GM19193 (cell line): Measurements from ENCODE around the gene NR3C2.

Experiments used
- POLR2A ChIP-seq: IDR thresholded peaks from 4 replicates; pipeline ENCODE4 v1.6.1; 2011; ENCODE audit not compliant: insufficient read depth, insufficient read length; ENCODE audit errors: extremely low read depth

The NR3C2 gene

DNA sequence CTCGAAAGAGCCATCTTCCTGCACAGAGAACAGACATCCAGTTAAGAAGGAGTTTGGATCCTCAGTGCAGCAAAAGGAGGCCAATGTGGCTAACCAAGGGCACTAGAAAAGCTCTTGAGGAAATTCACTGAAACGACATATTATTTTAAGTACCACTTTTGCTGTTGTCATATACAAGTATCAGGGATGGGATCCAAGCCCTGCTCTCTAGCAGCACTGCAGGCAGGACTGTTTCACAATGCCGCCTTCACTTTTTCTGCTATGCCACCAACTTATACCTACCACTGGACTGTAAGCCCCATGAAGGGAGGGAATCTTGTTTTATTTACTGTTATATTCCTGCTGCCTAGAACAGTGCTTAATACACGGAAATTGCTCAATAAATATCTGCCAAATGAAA is 299.0 kb downstream of the NR3C2 start:
- no peak for TF ChIP-seq POLR2A

DNA sequence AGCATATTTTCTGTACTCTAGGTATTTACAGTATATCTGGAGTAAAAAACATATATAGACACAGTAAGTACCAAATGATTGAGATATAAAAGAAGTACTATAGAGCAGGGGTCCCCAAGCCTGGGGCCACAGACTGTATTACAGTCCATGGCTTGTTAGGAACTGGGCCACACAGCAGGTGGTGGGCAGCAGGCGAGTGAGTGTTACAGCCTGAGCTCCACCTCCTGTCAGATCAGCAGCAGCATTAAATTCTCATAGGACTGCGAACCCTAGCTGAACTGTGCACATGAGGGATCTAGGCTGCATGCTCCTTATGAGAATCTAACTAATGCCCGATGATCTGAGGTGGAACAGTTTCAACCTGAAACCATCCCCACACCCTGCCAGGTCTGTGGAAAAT is 300.7 kb downstream of the NR3C2 start:
- TF ChIP-seq POLR2A: no peak

DNA sequence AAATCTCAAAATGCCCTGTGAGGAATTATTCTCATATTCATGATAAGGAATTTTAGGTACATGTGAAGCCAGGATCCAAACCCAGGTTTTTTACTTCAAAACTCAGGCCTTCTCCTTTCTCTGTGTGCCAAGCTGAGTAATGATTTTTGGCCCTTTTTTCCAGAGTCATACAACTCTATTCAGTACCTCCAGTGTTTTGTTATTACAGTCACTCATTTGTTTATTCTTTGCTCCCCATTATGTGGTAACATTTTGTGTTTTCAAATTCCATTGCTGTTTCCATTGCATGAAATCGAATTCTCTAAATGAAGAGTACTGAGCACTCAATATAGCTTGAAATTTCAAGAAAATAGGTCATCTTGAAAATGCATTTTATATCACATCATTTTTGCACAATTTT is 315.4 kb downstream of the NR3C2 start:
- TF ChIP-seq POLR2A: no peak

GRCh38 chr4:148124512-148124911 is 317.7 kb downstream of the NR3C2 start:
- TF ChIP-seq POLR2A: no peak

DNA sequence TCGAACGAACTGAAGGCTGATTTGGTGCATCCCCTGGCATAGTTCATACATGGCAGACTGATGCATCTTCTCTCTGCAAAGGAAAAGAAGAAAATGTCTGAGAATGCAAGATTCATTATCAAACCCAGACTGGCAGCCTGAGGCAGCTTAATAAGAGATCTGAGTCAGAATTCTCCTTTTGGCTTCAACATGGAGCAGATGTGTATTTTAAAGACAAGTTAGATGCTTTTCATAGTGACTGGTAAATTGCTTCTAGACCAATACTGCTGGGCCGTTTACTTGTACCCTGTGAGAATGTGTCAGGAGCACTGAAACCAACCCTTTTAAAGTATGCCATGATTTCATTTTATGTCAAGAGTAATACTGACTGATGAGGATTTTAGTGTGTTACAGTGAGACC is 322.0 kb downstream of the NR3C2 start:
- no peak for TF ChIP-seq POLR2A

- TF ChIP-seq POLR2A: no peak
Observed at GRCh38 chr4:148118633-148119032, 323.6 kb downstream of the NR3C2 start.

- no peak for TF ChIP-seq POLR2A
Observed at GRCh38 chr4:148118179-148118578, 324.0 kb downstream of the NR3C2 start.

DNA sequence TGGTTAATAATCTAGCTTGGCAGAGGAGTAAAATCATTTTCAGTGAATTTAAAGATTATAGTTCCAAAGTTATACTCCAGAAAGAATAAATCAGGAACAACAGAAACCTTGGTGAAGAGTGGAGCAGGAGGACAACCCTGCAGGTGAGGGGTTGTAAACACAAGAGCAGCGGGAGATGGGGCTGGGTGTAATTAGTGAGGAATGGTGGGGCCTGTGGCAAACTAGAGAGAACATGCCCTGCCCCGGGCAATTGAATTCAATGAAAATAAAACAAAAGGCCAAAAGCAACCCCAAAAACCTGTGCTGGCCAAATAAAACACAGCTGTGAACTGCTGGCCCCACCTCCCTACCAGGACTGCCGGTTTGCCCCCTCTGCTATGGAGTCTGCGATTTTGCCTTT is 325.2 kb downstream of the NR3C2 start:
- TF ChIP-seq POLR2A: no peak

DNA sequence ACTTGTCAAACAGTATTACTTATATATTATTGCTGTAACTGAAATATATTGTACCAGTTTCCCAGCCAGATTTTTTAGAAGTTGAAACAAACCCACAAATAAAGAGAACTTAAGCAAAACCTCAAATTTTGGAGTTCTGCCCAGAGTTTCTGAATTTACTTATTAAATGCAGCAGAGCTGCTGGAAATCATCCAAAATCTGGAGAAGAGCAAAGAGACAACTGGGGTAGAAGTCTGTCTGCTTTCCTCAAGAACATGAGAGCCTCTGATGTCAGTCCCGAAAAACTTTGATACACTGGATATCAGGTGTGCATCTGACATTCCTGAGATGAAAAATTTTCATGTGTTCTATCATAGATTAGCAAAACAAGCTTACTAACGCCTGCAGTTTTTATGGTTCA is 325.9 kb downstream of the NR3C2 start:
- TF ChIP-seq POLR2A: no peak

- TF ChIP-seq POLR2A: no peak
Observed at GRCh38 chr4:148114436-148114835, 327.8 kb downstream of the NR3C2 start.

DNA sequence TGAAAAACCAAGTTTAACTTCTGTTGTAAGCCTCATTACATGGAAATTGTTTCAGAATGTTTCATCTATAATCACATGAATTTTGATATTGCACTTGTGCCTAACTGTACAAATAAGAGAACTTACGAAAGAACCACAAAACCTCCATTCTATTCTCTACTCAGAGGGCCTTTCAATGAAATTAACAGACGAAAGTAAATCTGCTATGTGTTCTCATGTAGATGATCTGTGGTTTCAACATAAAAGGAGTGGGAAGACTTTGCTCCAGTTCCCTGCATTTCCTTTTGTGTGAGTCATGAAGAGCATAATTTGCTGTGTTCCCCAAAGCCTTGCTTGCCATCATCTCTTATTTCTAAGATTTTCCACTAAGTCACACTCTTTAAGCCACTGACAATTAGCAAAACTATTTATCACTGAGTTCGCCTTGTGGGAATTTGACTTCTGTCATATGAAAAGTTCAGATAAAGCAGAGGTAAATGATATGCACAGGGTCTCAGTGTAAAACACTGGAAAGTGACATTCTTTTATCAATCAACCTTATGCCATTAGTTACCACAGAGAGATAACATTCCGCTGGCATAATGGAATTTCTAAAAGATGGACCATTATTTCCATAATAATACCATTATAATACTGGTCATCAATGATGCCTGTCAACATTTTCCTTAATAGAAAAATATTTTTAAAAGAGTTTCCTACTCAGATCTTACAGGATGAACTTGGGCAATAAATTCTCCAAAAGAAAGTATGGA is 329.8 kb downstream of the NR3C2 start:
- TF ChIP-seq POLR2A: no peak

DNA sequence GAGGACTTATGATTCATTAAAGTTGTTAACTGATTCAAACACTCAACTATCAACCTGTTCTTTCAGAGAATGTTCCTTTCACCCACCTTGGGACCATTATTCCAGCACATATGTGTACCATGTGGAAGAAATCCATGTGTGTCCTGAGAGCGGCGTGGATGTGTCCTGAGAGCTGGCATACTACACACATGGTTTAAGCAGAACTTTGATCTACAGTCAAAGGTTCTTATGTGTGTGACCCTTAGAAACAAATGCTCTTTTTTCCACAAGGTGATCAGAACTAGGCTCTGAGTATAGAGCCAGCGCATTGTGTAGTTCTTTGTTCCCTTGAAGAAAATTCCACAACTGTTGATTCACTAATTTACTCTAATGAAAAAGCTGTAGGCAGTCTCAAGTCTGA is 332.0 kb downstream of the NR3C2 start:
- TF ChIP-seq POLR2A: no peak

- TF ChIP-seq POLR2A: no peak
Observed at GRCh38 chr4:148109216-148109615, 333.0 kb downstream of the NR3C2 start.

GRCh38 chr4:148108766-148109165 is 333.4 kb downstream of the NR3C2 start:
- no peak for TF ChIP-seq POLR2A

GRCh38 chr4:148103597-148104355 is 338.4 kb downstream of the NR3C2 start:
- no peak for TF ChIP-seq POLR2A

DNA sequence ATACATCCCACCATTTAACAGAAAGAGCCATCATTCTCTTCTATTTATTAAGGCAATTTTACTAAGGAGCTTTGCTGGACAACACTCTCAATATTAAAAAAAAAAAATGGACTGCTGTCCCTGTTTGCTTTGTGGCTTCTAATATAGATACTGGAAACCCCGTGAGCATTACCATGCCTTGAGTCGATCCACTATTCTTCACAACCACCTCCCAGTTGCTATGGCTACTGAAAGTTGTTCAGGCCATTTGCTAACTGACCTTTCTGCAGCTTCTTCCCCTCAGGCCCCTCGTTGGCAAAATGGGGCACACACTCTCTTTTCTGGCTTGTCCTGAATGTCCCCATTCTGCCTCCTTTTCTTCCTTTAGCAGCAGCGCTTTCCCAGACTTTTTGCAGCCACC is 340.4 kb downstream of the NR3C2 start:
- TF ChIP-seq POLR2A: no peak
